HG02938 (cell line): Measurements from ENCODE around the gene EML1.
"Not testable (repeated sequence)": the region's sequence is repeated elsewhere in the genome, so short reads cannot be mapped to it uniquely, and the experiment has no call there.

ENCODE experiments used
- ATAC-seq: cut with Tn5 transposase; IDR thresholded peaks from one replicate; pipeline ENCODE4 v1.9.1; 2021; ENCODE audit warnings: mild to moderate bottlenecking, moderate library complexity; ENCODE audit not compliant: unreplicated experiment

The EML1 gene

DNA sequence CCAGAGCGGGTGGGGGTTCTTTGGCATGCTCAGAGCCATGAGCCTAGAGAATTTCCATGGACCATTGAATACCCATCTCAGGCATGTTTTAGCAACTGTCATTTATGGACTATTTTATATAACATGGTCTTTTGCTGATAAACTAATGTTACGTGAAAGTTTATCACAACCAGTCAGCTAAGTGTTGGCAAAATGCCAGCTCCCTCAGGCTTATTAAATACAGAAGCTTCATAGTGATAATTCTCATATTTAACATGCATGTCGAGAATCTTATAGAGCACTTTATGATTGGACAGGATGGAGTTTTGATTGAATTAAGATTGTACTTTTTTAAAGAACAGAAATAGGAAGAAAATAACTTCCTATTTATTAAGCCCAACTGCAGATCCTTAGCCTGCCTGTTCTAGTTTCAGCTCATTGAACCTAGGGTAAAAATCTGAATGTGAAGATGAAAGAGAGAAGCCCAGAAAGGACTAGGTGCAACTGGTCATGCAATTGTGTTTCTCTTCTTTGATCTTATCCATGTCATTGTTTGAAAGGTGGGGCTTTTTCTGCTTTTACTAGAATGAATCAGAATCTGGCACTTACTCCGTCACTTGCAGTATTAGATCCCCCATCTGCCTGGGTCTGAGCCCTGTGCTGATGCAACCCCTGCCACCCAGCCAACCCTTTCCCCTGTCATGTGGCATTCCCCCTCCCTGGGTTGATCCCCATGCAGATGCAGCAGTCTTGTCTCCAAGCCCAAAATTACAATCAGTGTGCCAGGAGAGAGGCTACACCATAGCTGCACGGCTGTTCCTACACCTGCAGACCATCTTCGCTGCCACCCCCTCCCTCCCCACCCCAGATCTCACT, 137.4 kb downstream of the EML1 start:
- peak; percentile 87 for ATAC-seq

DNA sequence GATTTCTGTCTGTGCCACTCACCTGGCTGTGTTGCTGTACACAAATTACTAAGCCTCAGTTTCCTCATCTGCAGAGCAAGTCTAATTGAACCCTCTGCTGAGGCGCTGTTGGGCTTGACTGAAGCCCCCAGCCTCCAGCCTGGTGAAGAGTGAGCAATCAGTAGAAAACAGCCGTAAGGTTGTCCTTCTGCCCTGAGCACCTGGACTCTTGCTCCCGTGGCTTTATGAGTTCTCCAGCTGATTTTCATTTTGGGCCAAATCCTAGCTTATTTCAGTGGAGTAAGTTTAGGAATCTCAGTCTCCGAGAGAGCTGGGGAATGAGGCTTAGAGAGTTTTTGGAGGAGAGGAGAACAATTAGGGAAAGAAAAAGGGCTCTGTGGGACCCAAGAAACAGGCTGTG, 138.1 kb downstream of the EML1 start:
- ATAC-seq = no peak

DNA sequence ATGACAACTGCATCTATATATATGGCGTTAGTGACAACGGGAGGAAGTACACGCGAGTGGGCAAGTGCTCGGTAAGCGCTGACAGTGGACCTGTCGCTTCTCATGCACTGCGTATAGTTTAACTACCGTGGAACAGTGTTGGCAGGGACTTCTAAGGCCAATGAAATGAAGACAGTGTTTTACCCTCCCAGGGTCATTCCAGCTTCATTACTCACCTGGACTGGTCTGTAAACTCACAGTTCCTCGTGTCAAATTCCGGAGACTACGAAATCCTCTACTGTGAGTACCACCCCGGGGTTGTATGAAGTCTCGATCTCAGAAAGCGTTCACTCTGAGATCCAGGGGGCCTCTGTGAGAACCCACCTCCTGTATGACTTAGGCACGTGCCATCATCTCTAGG, 142.8 kb downstream of the EML1 start:
- no peak for ATAC-seq

DNA sequence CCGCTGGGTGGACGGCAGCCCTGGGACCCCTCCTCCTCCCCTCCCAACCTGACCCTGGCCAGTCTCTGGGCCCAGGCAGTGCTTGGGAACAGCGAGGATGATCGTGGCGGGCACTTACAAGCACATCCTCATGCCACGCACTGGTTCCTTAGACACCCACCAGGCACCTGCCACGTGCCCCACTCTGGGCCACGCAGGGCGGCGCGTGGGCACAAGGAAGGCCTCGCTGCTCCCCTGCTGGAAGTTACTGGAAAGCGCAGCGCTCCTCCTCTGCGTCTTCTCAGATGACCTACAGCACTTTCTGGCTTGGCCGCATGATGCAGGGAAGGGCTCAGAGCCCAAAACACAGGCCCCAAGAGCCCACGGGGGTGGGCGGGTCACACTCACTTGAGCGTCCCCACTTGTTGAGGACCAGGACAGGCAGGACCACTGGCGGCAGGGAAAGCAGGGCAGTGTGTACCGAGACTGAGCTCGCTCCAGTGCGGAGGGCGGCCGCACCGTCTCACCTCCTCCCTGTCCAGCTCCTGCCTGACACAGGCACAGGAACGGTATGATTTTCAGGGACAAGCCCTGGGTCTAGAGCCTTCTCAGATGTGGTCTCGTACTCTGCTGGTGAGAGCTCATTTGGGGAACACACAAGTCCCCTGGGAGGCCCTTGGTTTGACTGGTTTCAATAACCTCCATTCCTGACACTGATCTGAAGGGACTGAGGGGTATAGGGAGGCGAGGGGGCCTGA, 143.7 kb downstream of the EML1 start:
- peak; percentile 71 for ATAC-seq

DNA sequence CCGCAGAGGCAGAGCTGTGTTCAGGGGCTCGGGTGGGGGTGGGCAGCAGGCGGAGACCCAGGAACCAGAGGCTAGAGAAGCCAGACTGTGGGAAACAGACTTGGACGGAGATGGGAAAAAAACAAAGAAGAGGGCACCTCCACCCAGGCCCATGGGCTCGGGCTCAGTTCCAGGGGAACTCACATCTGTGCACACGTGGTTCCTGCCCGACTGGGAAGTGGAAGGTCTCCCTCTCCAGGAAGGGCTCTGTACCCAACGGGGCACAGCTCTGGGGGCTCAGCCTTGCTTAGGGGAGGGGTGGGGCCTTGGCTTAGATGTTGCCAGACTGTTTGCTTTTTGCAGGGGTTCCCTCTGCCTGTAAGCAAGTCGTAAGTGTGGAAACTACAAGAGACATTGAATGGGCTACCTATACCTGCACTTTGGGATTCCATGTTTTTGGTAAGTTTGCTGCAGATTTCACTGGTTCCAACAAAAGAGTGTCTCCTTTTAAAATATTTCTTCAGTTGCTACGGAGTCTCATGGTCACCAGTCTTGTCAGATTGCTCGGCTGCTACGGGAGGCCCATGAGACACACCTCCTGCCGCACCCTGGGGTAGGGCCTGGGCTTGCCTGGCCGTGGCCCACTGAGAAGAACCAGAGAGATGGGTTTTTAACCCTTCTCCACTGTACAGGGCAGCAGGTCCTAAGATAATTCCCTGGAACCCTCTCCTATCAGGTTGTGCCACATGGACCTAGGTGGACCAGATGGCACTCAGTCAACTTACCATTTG, 144.4 kb downstream of the EML1 start:
- peak; percentile 16 for ATAC-seq

DNA sequence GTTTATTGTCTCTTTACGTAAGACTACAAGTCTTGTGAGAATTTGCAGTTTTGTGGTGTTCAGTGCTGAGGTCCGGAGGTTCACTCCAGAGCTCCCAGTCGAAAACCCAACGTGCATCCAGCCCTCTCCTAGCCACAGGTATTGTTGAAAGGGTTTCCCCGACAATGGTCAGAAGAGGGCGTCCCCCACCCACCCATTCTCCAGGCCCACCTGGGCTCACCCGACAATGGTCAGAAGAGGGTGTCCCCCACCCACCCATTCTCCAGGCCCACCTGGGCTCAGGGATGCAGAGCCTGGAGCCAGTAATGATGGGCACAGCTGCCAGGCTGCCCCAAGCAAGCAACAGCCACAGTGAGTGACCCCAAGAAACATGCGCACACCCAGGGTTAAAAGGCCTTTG, 145.2 kb downstream of the EML1 start:
- ATAC-seq = no peak

DNA sequence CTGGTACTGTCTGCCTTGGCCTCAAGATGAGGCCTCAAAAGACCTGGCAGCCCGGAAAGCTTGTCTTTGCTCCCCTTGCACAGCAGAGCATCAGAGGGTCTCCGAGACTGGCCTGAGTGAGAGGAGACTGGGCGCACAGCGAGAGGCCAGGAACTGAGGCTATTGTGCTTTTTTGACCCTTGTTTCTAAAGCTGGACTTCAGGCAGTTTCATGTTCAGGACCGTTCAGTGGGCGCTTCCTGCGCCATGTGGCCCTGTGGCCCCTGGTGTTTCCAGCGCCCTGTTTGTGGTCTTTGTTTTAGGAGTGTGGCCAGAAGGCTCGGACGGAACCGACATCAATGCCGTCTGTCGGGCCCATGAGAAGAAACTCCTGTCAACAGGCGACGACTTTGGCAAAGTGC, 145.7 kb downstream of the EML1 start:
- ATAC-seq = no peak

DNA sequence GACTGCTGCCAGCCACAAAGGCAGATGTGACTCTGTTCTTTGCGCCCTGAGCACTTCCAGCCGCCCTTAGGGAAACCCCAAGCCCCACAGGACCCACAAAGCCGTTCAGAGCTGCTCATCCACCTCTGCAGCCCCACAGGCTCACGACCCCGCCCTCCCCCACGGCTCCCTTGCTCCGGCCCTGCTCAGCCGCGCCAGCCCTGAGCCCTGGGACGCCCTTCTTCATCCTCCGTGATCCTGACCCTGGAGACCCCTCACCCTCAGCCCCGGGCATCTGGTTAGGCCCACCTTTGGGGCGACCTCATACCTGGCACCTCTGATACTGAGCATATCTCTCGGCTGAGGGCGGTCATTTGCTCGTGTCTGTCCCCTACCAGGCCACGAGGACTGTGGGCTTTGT, 146.2 kb downstream of the EML1 start:
- ATAC-seq = no peak

DNA sequence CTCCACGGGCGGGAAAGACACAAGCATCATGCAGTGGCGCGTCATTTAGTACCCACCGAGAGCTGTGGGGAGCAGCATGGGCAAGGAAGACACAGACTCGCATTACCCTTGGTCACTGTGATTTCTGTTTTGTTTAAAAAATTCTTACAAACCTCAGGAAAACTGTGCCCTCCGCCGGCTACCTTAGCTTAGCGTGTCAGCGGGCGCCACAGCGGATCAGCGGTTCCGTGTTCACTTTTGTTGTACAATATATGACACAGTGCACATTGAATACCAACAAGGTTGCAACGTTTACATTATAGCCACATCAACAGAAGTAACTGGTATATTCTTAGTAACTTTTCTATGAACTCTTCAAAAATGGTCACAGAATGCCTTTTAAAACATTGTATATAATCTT, 146.9 kb downstream of the EML1 start:
- ATAC-seq = no peak

DNA sequence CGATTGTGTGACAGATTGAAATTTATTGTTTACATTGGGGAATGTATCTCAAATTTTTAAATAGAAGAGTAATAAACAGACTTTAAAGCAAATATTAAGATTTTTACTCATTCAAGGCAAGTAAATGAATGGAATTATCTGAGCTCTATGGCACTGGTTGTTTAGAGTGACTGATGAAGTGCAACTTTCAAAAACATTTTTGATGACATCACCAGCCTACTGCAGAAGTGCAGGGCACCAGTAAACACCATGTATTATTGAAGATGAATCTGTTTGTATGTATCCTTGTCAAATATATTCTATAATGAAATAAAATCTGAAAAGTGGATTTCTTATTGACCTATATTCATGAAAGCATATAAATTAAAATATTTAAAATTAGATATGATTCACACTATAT, 148.0 kb downstream of the EML1 start:
- ATAC-seq = no peak

DNA sequence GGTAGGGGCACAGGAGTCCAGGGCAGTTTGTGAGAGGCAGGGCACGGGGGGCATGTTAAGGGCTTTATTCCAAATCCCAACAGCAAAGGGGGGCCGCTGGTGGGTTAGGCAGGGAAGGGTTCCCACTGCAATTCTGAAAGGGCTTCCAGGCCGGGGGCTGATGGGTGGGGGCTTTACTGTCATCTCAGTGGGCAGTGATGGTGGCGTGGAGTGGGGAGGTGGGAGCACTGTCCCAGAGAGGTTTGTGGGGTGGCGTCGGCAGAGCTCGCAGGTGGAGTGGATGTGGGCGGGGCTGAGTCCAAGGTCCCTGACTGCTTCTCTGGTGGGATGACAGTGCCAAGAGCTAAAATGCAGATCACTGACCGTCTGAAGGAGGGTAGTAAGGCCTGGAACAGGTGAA, 150.4 kb downstream of the EML1 start:
- ATAC-seq = no peak

DNA sequence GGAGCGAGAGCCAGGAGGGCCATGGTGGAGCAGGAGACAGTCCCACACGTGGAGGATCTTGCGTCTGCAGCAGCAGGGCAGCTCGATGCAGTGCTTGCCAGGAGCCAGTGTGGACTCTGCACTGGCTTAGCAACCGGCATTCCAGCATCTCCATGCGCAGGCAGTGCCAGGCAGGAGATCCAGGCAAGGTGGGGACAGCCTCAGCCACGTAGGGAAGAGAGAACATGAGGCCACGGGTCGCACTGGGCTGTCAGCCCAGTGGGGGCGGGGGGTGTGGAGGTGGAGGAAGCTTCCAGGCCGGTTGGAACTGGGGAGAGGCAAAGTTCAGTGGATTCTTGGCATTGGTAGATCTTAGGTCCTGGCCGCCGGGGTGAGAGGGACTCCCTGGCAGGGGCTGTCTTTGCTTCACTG, 151.0 kb downstream of the EML1 start:
- no peak for ATAC-seq

DNA sequence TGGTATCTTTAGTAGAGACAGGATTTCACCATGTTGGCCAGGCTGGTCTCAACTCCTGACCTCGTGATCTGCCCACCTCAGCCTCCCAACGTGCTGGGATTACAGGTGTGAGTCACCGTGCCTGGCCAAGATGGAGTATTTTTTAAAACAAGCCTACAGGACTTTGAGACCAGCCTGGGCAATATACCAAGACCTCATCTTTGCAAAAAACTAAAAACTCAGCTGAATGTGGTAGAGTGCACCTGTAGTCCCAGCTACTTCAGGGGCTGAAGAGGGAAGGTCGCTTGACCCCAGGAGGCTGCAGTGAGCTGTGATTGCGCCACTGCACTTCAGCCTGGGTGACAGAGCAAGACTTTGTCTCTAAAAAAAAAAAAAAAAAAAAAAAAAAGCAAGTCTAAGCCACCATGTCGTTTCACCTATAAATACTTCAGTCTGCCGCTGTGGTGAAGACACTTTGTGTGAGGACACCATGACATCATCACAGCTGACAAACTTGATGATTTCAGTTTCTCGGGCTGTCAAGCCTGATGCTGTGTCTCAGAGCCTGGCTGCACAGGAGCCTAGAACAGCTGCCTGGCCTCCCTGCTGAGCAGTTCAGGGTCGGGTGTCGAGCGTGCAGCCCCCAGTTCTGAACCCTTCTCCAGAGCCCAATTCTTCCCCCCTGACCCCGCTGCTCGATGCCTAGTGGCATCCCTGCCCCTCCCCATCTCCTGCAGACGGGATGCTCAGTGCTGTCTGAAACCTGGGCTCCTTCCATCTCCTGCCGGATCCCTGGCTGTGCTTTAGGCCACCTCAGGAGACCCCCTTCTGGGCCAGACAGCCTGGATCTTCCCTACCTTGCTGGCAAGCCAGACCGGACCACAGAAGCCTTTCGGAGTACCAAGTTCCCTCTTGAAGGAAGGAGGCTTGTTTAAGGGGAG, 152.8 kb downstream of the EML1 start:
- ATAC-seq = no peak

DNA sequence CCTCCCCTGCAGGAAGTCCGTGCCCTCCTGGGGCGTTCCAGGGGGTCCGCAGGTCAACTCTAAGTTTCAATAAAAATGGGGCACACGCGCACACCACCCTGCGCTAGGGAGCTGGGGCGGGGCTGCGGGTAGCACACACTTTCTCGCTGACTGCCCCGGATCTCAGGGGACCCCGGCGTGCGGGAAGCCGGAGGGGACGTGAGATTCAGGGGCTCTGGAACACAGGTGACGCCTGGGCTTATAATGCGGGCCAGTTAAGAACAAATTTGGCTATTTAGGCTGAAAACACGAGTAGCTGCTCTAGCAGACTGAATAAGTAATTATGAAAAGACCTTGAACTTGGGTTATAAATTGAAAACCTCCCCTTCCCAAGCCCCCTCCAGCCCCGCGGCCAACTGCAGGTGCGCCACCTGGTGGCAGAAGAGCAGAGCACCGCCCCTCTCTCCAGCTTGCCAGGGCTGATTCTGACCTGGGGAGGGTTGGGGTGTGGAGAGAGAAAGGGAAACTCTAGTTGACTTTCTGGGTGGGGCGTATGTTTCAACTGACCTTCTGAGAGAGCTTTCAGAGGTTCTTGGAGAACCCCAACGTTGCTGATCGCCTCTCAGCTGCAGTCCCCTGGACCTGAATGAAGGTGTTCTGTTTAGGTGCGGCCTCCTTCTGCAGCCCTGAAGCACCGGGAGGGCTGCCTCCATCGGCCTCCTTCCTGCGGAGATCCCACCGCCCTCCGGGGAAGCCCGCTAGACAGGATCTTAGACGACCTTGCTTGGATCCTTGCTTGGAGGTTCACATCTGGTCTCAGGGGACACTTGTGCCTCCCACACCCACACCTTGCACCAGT, 153.7 kb downstream of the EML1 start:
- peak; percentile 60 for ATAC-seq

DNA sequence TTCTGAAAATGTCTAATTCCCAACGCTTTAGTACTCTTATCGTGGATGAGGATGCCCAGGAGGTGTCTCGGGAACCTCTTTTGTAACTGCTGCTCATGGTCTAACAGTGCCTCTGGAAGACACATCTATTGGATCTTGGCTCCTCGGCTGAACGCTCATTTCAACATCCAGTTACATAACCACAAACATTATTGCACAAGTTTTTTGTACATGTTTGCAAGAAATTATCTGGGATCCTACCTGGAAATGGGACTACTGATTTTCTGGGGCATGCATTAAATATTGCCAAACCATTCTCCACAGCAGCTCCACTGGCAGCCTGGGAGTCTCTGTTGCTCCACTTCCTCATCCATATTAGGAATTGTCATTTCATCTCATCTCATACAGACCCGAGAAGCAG, 154.5 kb downstream of the EML1 start:
- ATAC-seq = no peak

DNA sequence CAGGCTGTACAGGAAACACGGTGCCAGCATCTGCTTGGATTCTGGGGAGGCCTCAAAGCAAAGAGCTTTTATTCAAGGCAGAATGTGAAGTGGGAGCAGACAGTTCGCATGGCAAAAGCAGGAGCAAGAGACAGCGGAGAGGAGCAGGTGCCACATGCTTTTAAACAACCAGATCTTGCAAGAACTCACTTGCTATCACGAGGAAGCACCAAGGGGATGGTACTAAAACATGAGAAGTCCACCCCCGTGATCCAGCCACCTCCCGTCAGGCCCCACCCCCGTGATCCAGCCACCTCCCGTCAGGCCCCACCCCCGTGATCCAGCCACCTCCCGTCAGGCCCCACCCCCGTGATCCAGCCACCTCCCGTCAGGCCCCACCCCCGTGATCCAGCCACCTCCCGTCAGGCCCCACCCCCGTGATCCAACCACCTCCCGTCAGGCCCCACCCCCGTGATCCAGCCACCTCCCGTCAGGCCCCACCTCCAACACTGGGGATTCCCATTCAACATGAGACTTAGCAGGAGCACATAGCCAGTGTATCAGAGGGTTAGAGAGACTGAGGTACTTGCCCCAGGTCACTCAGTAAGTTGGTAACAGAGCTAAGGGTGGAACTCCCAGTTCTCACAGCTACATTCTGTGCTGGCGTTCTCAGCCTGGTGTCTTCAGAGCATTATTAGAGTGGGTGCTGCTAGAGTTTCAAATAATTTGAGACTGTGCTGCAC, 156.0 kb downstream of the EML1 start:
- not testable (repeated sequence) for ATAC-seq

DNA sequence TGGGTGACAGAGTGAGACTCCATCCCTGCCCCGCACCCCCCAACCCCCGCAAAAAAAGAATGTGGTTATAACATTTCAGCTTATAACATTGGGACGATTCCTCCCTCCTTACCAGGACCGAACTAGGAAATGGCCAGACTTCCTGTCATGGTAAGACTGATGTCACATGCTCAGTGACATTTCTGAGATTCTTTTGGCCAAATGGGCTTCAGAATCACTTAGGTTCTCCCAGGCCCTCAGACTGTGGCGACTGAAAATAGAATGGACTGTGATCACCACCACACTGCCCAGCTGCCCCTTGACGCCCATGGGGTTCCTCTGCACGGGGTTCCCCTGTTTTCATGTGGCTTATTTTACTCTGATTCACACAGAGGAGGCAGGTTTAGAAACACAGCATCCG, 157.0 kb downstream of the EML1 start:
- ATAC-seq = no peak

DNA sequence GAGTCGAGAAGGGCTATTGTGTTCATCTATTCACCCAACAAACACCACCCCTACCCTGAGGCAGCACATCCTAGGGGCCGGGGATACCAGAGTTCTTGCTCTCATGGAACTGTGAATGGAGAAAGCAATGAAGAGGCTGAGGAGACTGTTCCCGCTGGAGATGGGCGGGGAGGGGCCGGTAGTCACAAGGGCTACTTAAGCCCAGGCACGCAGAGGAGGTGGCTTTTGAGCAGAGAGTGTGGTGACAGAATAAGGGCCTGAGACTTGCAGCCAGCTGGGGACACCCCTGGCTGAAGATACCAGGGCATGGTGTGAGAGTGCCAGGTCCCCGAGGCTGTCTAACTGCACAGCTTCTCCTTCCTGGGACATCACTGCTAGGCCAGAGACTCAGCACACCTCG, 157.9 kb downstream of the EML1 start:
- ATAC-seq = no peak

DNA sequence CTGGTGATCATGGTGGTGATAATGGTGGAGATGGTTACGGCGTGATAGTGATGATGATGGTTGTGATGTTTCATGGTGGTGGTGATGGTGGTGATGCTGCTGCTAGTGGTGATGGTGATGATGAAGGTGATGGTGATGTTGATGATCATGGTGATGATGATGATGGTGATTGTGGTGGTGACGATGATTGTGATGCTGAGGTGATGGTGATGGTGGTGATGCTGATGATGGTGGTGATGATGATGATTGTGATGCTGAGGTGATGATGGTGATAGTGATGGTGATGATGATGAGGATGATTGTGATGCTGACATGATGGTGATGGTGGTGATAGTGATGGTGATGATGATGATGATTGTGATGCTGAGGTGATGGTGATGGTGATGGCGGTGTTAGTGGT, 158.8 kb downstream of the EML1 start:
- ATAC-seq = no peak
